HEK293 (cell line): ENCODE measurements around the gene LMAN1L.

Experiments used
- CTCF ChIA-PET: fragments of 350-600 bp; formaldehyde crosslinking; extraction: SDS; loops from one replicate; lab custom pipeline; 2021; ENCODE audit warnings: antibody characterized with exemption; lab: Yijun Ruan, JAX
- POLR2A ChIA-PET: fragments of 300-600 bp; formaldehyde crosslinking; extraction: SDS; loops from one replicate; lab custom pipeline; 2020; ENCODE audit warnings: antibody characterized with exemption, inconsistent platforms; lab: Yijun Ruan, JAX
- H3K27ac ChIP-seq: fragments of 200-500 bp; sonication (Bioruptor generic); 2 replicates; pipeline ENCODE4 v1.5.1; 2014; ENCODE audit warnings: low read depth, low read length, control low read depth, inconsistent platforms; ENCODE audit errors: extremely low read depth
- H3K36me3 ChIP-seq, 2 experiments: fragments of 200-500 bp in 1 of 2; sonication (Bioruptor generic) in 1 of 2; 1 replicate in 1 of 2; 2 replicates in 1 of 2; pipeline ENCODE4 v1.5.1; 2014 to 2017; ENCODE audit warnings: inconsistent platforms in 2 of 2, low read length in 2 of 2; ENCODE audit not compliant: control insufficient read depth in 2 of 2, insufficient read depth in 1 of 2
- H3K4me1 ChIP-seq: fragments of 200-500 bp; sonication (Bioruptor generic); 2 replicates; pipeline ENCODE4 v1.5.1; 2014; ENCODE audit warnings: mild to moderate bottlenecking, low read length, inconsistent platforms; ENCODE audit not compliant: control insufficient read depth, insufficient read depth
- H3K4me3 ChIP-seq: 2 replicates; pipeline ENCODE4 v1.5.1; 2011; ENCODE audit warnings: low read depth, mild to moderate bottlenecking, control low read depth, low read length, moderate library complexity
- H3K9me3 ChIP-seq: fragments of 200-500 bp; sonication (Bioruptor generic); 2 replicates; pipeline ENCODE4 v1.5.1; 2014; ENCODE audit warnings: low read depth, low read length, inconsistent platforms; ENCODE audit not compliant: control insufficient read depth, insufficient read depth
- BCL11B ChIP-seq: fragments of 450-650 bp; formaldehyde crosslinking; IDR thresholded peaks from 2 replicates; pipeline ENCODE4 v1.5.1; 2016; ENCODE audit warnings: low read depth, missing biosample characterization, missing genetic modification characterization
- EGR2 ChIP-seq: fragments of 450-650 bp; formaldehyde crosslinking; IDR thresholded peaks from 2 replicates; pipeline ENCODE4 v1.5.1; 2016; ENCODE audit warnings: low read depth, missing biosample characterization, missing genetic modification characterization
- GLIS1 ChIP-seq: fragments of 450-650 bp; formaldehyde crosslinking; IDR thresholded peaks from 2 replicates; pipeline ENCODE4 v1.5.1; 2016; ENCODE audit warnings: missing biosample characterization, missing genetic modification characterization
- GLIS2 ChIP-seq: fragments of 450-650 bp; formaldehyde crosslinking; IDR thresholded peaks from 2 replicates; pipeline ENCODE4 v1.5.1; 2016; ENCODE audit warnings: missing biosample characterization, missing genetic modification characterization
- PRDM1 ChIP-seq: fragments of 450-650 bp; formaldehyde crosslinking; IDR thresholded peaks from 2 replicates; pipeline ENCODE4; 2016; ENCODE audit warnings: missing biosample characterization, missing genetic modification characterization
- ZBTB48 ChIP-seq: fragments of 450-650 bp; formaldehyde crosslinking; IDR thresholded peaks from 2 replicates; pipeline ENCODE4 v1.5.1; 2016; ENCODE audit warnings: missing biosample characterization, missing genetic modification characterization
- ZIC2 ChIP-seq: fragments of 450-650 bp; formaldehyde crosslinking; IDR thresholded peaks from 2 replicates; pipeline ENCODE4 v1.5.1; 2016; ENCODE audit warnings: missing biosample characterization, missing genetic modification characterization
- ZNF239 ChIP-seq: fragments of 450-650 bp; formaldehyde crosslinking; IDR thresholded peaks from 2 replicates; pipeline ENCODE4 v1.5.1; 2016; ENCODE audit warnings: missing biosample characterization, missing genetic modification characterization
- ZNF311 ChIP-seq: fragments of 450-650 bp; formaldehyde crosslinking; IDR thresholded peaks from 2 replicates; pipeline ENCODE4 v1.5.1; 2017; ENCODE audit warnings: missing biosample characterization, missing genetic modification characterization, borderline replicate concordance
- ZNF398 ChIP-seq: fragments of 450-650 bp; formaldehyde crosslinking; IDR thresholded peaks from 2 replicates; pipeline ENCODE4 v1.5.1; 2017; ENCODE audit warnings: missing biosample characterization, missing genetic modification characterization
- ZNF423 ChIP-seq: fragments of 450-650 bp; formaldehyde crosslinking; IDR thresholded peaks from 2 replicates; pipeline ENCODE4 v1.5.1; 2016; ENCODE audit warnings: missing biosample characterization, missing genetic modification characterization
- ZNF501 ChIP-seq: fragments of 450-650 bp; formaldehyde crosslinking; IDR thresholded peaks from 2 replicates; pipeline ENCODE4 v1.5.1; 2016; ENCODE audit warnings: missing biosample characterization, missing genetic modification characterization
- ZNF518A ChIP-seq: fragments of 450-650 bp; formaldehyde crosslinking; conservative IDR thresholded peaks from 2 replicates; pipeline ENCODE4 v1.5.1; 2016; ENCODE audit warnings: low read depth, missing biosample characterization, missing genetic modification characterization
- ZNF623 ChIP-seq: fragments of 450-650 bp; formaldehyde crosslinking; IDR thresholded peaks from 2 replicates; pipeline ENCODE4 v1.5.1; 2016; ENCODE audit warnings: missing biosample characterization, missing genetic modification characterization
- ZNF654 ChIP-seq: fragments of 450-650 bp; formaldehyde crosslinking; IDR thresholded peaks from 2 replicates; pipeline ENCODE4 v1.5.1; 2016; ENCODE audit warnings: low read depth, missing biosample characterization, missing genetic modification characterization
- ZNF658 ChIP-seq: fragments of 450-650 bp; formaldehyde crosslinking; IDR thresholded peaks from 2 replicates; pipeline ENCODE4; 2016; ENCODE audit warnings: missing biosample characterization, missing genetic modification characterization
- ZNF660 ChIP-seq: fragments of 450-650 bp; IDR thresholded peaks from 2 replicates; pipeline ENCODE4 v1.5.1; 2018; ENCODE audit warnings: missing biosample characterization, mild to moderate bottlenecking, missing genetic modification characterization
- ZNF664 ChIP-seq: fragments of 450-650 bp; formaldehyde crosslinking; IDR thresholded peaks from 2 replicates; pipeline ENCODE4 v1.5.1; 2016; ENCODE audit warnings: missing biosample characterization, missing genetic modification characterization
- ZNF776 ChIP-seq: fragments of 450-650 bp; formaldehyde crosslinking; IDR thresholded peaks from 2 replicates; pipeline ENCODE4 v1.5.0; 2017; ENCODE audit warnings: missing biosample characterization, missing genetic modification characterization, borderline replicate concordance
- ZNF837 ChIP-seq: fragments of 450-650 bp; formaldehyde crosslinking; IDR thresholded peaks from 2 replicates; pipeline ENCODE4 v1.5.1; 2016; ENCODE audit warnings: missing biosample characterization, missing genetic modification characterization
- TF ChIP-seq, protein P1 (sequence below): fragments of 450-650 bp; formaldehyde crosslinking; IDR thresholded peaks from 2 replicates; pipeline ENCODE4 v1.5.1; 2016; ENCODE audit warnings: missing biosample characterization, missing genetic modification characterization

The LMAN1L gene

GRCh38 chr15:74788042-74788682, 24.5 kb upstream of the LMAN1L start:
- peak overlapping the region; percentile 35; the same call in 1 of the 2 replicates for H3K27ac ChIP-seq
- H3K4me3 ChIP-seq: no peak overlapping the region
- peaks cover 62% of the 10 kb centered on the region for H3K4me1 ChIP-seq
- CTCF ChIA-PET: interaction anchor here (0.6 to 25.7 kb wide), 30 partner anchors 10 to 865 kb away, joined by 3 to 649 read pairs (median 4); partner anchors contain the start of genes CSK and ULK3
- peak; percentile 82 for TF ChIP-seq EGR2 (tag by site-specific recombination)
- TF ChIP-seq ZNF311 (tag by site-specific recombination): no peak
- TF ChIP-seq ZNF664: no peak
- no peak for TF ChIP-seq ZNF518A (tag by site-specific recombination)
- 0 out of 2 replicates have a peak, but pooled peaks have one; percentile 28 for TF ChIP-seq PRDM1 (tag by site-specific recombination)
- TF ChIP-seq ZNF423 (tag by site-specific recombination): no peak
- peak; percentile 4; the same call in 1 of the 2 replicates for TF ChIP-seq ZBTB48 (tag by site-specific recombination)
- TF ChIP-seq ZIC2 (tag by site-specific recombination): peak; percentile 89; the same call in 1 of the 2 replicates
- TF ChIP-seq GLIS2 (tag by site-specific recombination): peak; percentile 63
- TF ChIP-seq ZNF398 (tag by site-specific recombination): peak; percentile 50
- TF ChIP-seq ZNF654 (tag by site-specific recombination): no peak
- 0 out of 2 replicates have a peak, but pooled peaks have one; percentile 5 for TF ChIP-seq ZNF660 (tag by site-specific recombination)
- no peak for TF ChIP-seq ZNF501 (tag by site-specific recombination)
- no peak for TF ChIP-seq ZNF623 (tag by site-specific recombination)
- TF ChIP-seq BCL11B (tag by site-specific recombination): no peak
- TF ChIP-seq, protein P1, sequence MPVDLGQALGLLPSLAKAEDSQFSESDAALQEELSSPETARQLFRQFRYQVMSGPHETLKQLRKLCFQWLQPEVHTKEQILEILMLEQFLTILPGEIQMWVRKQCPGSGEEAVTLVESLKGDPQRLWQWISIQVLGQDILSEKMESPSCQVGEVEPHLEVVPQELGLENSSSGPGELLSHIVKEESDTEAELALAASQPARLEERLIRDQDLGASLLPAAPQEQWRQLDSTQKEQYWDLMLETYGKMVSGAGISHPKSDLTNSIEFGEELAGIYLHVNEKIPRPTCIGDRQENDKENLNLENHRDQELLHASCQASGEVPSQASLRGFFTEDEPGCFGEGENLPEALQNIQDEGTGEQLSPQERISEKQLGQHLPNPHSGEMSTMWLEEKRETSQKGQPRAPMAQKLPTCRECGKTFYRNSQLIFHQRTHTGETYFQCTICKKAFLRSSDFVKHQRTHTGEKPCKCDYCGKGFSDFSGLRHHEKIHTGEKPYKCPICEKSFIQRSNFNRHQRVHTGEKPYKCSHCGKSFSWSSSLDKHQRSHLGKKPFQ: 0 out of 2 replicates have a peak, but pooled peaks have one; percentile 35
- no peak for TF ChIP-seq ZNF239
- no peak for TF ChIP-seq ZNF837 (tag by site-specific recombination)
- no peak for TF ChIP-seq ZNF658 (tag by site-specific recombination)
- no peak for TF ChIP-seq ZNF776 (tag by site-specific recombination)
- TF ChIP-seq GLIS1 (tag by site-specific recombination): 0 out of 2 replicates have a peak, but pooled peaks have one; percentile 1
- H3K36me3 ChIP-seq: peaks cover 0 to 30% of the 10 kb centered on the region in 2 experiments; a peak in 1 of 3 replicates
- POLR2A ChIA-PET: interaction anchor here (0.5 to 1.4 kb wide), 6 partner anchors 9 to 248 kb away, joined by 3 to 4 read pairs (median 3); partner anchors contain the start of gene MPI
- no peaks in the 10 kb centered on the region for H3K9me3 ChIP-seq
